ENCODE measurements around the gene FMNL2.

- TF ChIP-seq CTCF (IDR thresholded peaks at IDR 0.05) (no peak), EP300 (IDR thresholded peaks at IDR 0.05) (no peak), POLR2AphosphoS5 (IDR thresholded peaks at IDR 0.05) (no peak), POLR2A (IDR thresholded peaks at IDR 0.05; ENCODE audit: low read depth) (no peak)
These were observed 60.6 kb downstream of the FMNL2 start for GRCh38 chr2:152395572-152395971.

Data from esophagus muscularis mucosa (tissue), 4 donors.